ENCODE measurements around the gene HTT.

DNA sequence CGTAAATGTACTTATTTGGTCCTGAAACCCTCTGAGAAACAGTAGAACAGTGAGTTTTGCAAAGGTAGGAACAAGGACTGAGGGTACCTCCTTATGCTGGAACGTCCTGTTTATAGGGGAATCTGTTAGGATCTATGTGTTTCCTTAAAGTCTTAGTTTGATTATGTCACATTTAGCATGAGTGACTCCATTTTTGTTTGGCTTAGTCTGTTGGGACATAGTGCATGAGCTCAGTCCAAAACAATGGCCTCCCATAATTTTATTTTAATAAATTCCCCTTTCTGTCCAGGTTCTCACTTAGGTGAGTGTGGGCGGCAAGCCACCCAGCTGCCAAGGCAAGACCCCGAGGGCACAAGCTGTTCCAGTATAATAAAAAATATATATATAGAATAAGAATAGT is 27.9 kb upstream of the HTT start:
- TF ChIP-seq, protein P1, sequence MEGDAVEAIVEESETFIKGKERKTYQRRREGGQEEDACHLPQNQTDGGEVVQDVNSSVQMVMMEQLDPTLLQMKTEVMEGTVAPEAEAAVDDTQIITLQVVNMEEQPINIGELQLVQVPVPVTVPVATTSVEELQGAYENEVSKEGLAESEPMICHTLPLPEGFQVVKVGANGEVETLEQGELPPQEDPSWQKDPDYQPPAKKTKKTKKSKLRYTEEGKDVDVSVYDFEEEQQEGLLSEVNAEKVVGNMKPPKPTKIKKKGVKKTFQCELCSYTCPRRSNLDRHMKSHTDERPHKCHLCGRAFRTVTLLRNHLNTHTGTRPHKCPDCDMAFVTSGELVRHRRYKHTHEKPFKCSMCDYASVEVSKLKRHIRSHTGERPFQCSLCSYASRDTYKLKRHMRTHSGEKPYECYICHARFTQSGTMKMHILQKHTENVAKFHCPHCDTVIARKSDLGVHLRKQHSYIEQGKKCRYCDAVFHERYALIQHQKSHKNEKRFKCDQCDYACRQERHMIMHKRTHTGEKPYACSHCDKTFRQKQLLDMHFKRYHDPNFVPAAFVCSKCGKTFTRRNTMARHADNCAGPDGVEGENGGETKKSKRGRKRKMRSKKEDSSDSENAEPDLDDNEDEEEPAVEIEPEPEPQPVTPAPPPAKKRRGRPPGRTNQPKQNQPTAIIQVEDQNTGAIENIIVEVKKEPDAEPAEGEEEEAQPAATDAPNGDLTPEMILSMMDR (IDR thresholded peaks at IDR 0.05; ENCODE audit: low read depth, low read length, missing input control) = no peak
- TF ChIP-seq TAF1 (conservative IDR thresholded peaks at IDR 0.05) = no peak
